Panc1 (cell line): ENCODE measurements around the gene OR2AJ1. TPM values are rescaled to one million over a fixed set of nuclear protein-coding genes. Genes with fewer than 3 reads are reported as not detected.

Experiments used
- ATAC-seq: fragments of 200-7000 bp; cut with Tn5 transposase; 2 replicates; pipeline ENCODE4 v1.9.1; 2020; ENCODE audit warnings: mild to moderate bottlenecking, moderate library complexity
- BruUV-seq: library from RNA; stranded (reverse); fragments of 400-500 nt; replicated peaks from 2 replicates; lab custom pipeline; 2021; lab: Mats Ljungman, UMichigan
- CTCF ChIA-PET: fragments of 300-600 bp; sonication (Branson Sonifier 250); formaldehyde crosslinking; loops from one replicate; lab custom pipeline; 2022; ENCODE audit warnings: antibody characterized with exemption; lab: Charles Lee
- POLR2A ChIA-PET: fragments of 300-600 bp; sonication (Branson Sonifier 250); formaldehyde crosslinking; loops from one replicate; lab custom pipeline; 2022; ENCODE audit warnings: antibody characterized with exemption; lab: Charles Lee
- DNase-seq: peaks from one replicate; pipeline ENCODE4 v3.0.0-alpha.2; 2010; ENCODE audit warnings: low read depth, low spot score
- H3K27ac ChIP-seq: 2 replicates; pipeline ENCODE4 v1.5.1; 2011; ENCODE audit warnings: mild to moderate bottlenecking, low read length, inconsistent platforms
- H3K27me3 ChIP-seq: fragments of 200-500 bp; sonication (Bioruptor generic); 2 replicates; pipeline ENCODE4 v1.6.0; 2014; ENCODE audit warnings: low read length, inconsistent platforms; ENCODE audit not compliant: control insufficient read depth, insufficient read depth
- H3K36me3 ChIP-seq: fragments of 200-500 bp; sonication (Bioruptor generic); 2 replicates; pipeline ENCODE4 v1.5.1; 2014; ENCODE audit warnings: inconsistent platforms, mild to moderate bottlenecking, low read length, moderate library complexity; ENCODE audit not compliant: control insufficient read depth, insufficient read depth
- H3K4me1 ChIP-seq: 2 replicates; pipeline ENCODE4 v1.5.1; 2011; ENCODE audit warnings: inconsistent platforms, mild to moderate bottlenecking, low read length, moderate library complexity; ENCODE audit not compliant: control insufficient read depth, insufficient read depth
- H3K4me3 ChIP-seq, 2 experiments: 2 replicates each; pipeline ENCODE4 v1.5.1; 2011 to 2012; ENCODE audit warnings: low read depth in 2 of 2, low read length in 2 of 2, mild to moderate bottlenecking in 2 of 2, inconsistent platforms in 1 of 2, moderate library complexity in 1 of 2
- H3K9me3 ChIP-seq: fragments of 200-500 bp; sonication (Bioruptor generic); 2 replicates; pipeline ENCODE4 v1.5.1; 2014; ENCODE audit warnings: low read depth, mild to moderate bottlenecking, inconsistent platforms, low read length, moderate library complexity; ENCODE audit not compliant: control insufficient read depth, insufficient read depth
- CTCF ChIP-seq: fragments of 450-650 bp; IDR thresholded peaks from 2 replicates; pipeline ENCODE4 v1.5.1; 2017; ENCODE audit warnings: mild to moderate bottlenecking
- POLR2AphosphoS5 ChIP-seq: IDR thresholded peaks from 2 replicates; pipeline ENCODE4 v1.6.1; 2012; ENCODE audit warnings: mild to moderate bottlenecking, low read depth, low read length, moderate library complexity
- REST ChIP-seq, 2 experiments: IDR thresholded peaks; 2 replicates each; pipeline ENCODE4 v1.6.1; 2011 to 2012; ENCODE audit warnings: low read depth in 2 of 2, control low read depth in 1 of 2, low read length in 1 of 2, mild to moderate bottlenecking in 1 of 2, moderate library complexity in 1 of 2; ENCODE audit not compliant: insufficient read depth in 1 of 2
- SIN3A ChIP-seq: IDR thresholded peaks from 2 replicates; pipeline ENCODE4 v1.6.1; 2012; ENCODE audit warnings: low read depth, mild to moderate bottlenecking, low read length, moderate library complexity, borderline replicate concordance; ENCODE audit not compliant: insufficient read depth
- TCF7L2 ChIP-seq: IDR thresholded peaks from 2 replicates; pipeline ENCODE4 v1.6.1; 2011; ENCODE audit warnings: mild to moderate bottlenecking, low read depth, low read length, inconsistent platforms
- in situ Hi-C: cut with HindIII; loops from 2 replicates; pipeline ENCODE4 v1.10.0; 2016; ENCODE audit warnings: low sequenced_read_pairs, low pct_unique_long_range_greater_than_20kb
- intact Hi-C: fragments of 100-400 bp; cut with micrococcal nuclease; formaldehyde crosslinking; loops from one replicate; pipeline ENCODE4 v1.10.0; 2022; ENCODE audit not compliant: unreplicated experiment
- total RNA-seq: library from RNA; stranded (reverse); gene quantifications from one replicate; pipeline ENCODE4 v1.2.1, GENCODE V29; 2021; ENCODE audit not compliant: unreplicated experiment

The OR2AJ1 gene
- total RNA-seq, 1 experiment from 2014 or later: not detected

GRCh38 chr1:247895976-247896375, 28.7 kb upstream of the OR2AJ1 start:
- no peaks in the 10 kb centered on the region for H3K9me3 ChIP-seq
- H3K4me1 ChIP-seq: no peaks in the 10 kb centered on the region
- no peak overlapping the region for H3K27ac ChIP-seq
- H3K27me3 ChIP-seq: no peaks in the 10 kb centered on the region
- BruUV-seq: no TSS peak
- no peak for ATAC-seq
- intact Hi-C loops (no loop called here), in situ Hi-C loops (no loop called here)
- no peak for DNase-seq
- TF ChIP-seq CTCF (no peak), REST (IDR thresholded peaks at IDR 0.05; ENCODE audit: insufficient read depth in 1 of 2, low read depth in 2 of 2, low read length in 1 of 2) (no peak), POLR2AphosphoS5 (no peak), SIN3A (no peak), TCF7L2 (no peak)
- H3K36me3 ChIP-seq: no peaks in the 10 kb centered on the region
- POLR2A ChIA-PET: no interaction called here
- H3K4me3 ChIP-seq: no peak overlapping the region
- CTCF ChIA-PET: no interaction called here

- no TSS peak for BruUV-seq
- CTCF ChIA-PET: no interaction called here
- ATAC-seq: no peak
- no peak overlapping the region for H3K27ac ChIP-seq
- DNase-seq: no peak
- in situ Hi-C loops: no loop called here
- POLR2A ChIA-PET: no interaction called here
- intact Hi-C loops: no loop called here
- TF ChIP-seq CTCF (no peak), REST (IDR thresholded peaks at IDR 0.05; ENCODE audit: insufficient read depth in 1 of 2, low read depth in 2 of 2, low read length in 1 of 2) (no peak), POLR2AphosphoS5 (no peak)
- no peak overlapping the region for H3K4me3 ChIP-seq
- H3K36me3 ChIP-seq: no peaks in the 10 kb centered on the region
- H3K9me3 ChIP-seq: no peaks in the 10 kb centered on the region
- no peaks in the 10 kb centered on the region for H3K4me1 ChIP-seq
- no peaks in the 10 kb centered on the region for H3K27me3 ChIP-seq
These were observed 20.6 kb upstream of the OR2AJ1 start for GRCh38 chr1:247904122-247904521.
